A673 (cell line): Measurements from ENCODE around the gene TPST1.

ENCODE experiments used
- CTCF ChIP-seq: fragments of 300-800, 200-600 bp; sonication (generic); conservative IDR thresholded peaks from 2 replicates; pipeline ENCODE4 v1.5.1; 2017; ENCODE audit warnings: low read depth, mild to moderate bottlenecking, antibody characterized with exemption, low read length, moderate library complexity, mixed read lengths
- EZH2 ChIP-seq: fragments of 200-600 bp; sonication (generic); IDR thresholded peaks from 2 replicates; pipeline ENCODE4 v1.6.1; 2017; ENCODE audit warnings: borderline replicate concordance, low read depth, mild to moderate bottlenecking, mixed read lengths, antibody characterized with exemption, low read length; ENCODE audit not compliant: poor library complexity, severe bottlenecking

DNA sequence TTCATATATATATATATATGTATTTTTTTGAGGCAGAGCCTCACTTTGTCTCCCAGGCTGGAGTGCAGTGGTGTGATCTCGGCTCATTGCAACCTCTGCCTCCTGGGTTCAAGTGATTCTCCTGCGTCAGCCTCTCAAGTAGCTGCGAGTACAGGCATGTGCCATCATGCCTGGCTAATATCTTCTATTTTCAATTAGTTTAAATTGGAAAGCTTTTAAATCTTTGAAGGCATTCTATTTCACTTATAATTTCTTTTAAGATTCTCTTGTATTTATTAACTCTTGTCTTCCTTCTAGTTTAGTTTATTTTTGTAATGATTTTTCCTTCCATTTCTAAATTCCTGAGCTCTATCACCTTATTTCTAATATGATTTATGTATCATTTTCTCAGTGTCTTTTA lies 71.2 kb downstream of the TPST1 start:
- TF ChIP-seq CTCF (no peak), EZH2 (no peak)
